Stomach (tissue), 4 donors: ENCODE data around the gene GYG2.

Source experiments
- EP300 ChIP-seq: sonication (generic); formaldehyde crosslinking; IDR thresholded peaks from one replicate; pipeline ENCODE4 v1.6.1; 2017; ENCODE audit warnings: antibody characterized with exemption
- POLR2A ChIP-seq, 4 donors: fragments of 450-650 bp; IDR thresholded peaks; one replicate each; pipeline ENCODE4 v1.6.1; 2016; ENCODE audit warnings: antibody characterized with exemption in 4 of 4, control low read depth in 2 of 4, mild to moderate bottlenecking in 1 of 4, moderate library complexity in 1 of 4
- POLR2AphosphoS5 ChIP-seq, 3 donors: sonication (generic); formaldehyde crosslinking; IDR thresholded peaks; one replicate each; pipeline ENCODE4 v1.6.1; 2016; ENCODE audit warnings: antibody characterized with exemption in 3 of 3
- TF ChIP-seq, protein P1 (sequence below), 7 experiments: fragments of 450-650 bp in 4 of 7; fragments of 200-600 bp in 3 of 7; sonication (generic) in 3 of 7; IDR thresholded peaks; one replicate each; pipeline ENCODE4 v1.5.1; 2016 to 2019; ENCODE audit warnings: antibody characterized with exemption in 7 of 7, control low read depth in 2 of 7, mild to moderate bottlenecking in 1 of 7

DNA sequence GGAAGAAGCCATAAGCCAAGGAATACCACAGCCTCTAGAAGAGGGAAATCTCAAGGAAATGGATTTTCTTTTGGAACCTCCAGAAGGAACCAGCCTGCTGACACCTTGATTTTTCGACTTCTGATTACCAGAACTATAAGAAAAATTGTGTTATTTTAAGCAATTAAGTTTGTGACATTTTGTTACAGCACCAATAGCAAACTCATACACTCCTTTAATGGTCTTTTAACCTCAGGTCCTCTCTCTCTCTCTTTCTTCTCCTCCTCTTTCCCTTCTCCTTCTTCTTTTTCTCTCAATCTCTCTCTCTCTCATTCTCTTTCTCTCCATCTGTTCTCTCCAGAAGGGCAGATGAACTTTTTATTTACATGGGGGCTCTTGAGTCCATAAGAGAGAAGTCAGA is 74.1 kb downstream of the GYG2 start:
- TF ChIP-seq, protein P1, sequence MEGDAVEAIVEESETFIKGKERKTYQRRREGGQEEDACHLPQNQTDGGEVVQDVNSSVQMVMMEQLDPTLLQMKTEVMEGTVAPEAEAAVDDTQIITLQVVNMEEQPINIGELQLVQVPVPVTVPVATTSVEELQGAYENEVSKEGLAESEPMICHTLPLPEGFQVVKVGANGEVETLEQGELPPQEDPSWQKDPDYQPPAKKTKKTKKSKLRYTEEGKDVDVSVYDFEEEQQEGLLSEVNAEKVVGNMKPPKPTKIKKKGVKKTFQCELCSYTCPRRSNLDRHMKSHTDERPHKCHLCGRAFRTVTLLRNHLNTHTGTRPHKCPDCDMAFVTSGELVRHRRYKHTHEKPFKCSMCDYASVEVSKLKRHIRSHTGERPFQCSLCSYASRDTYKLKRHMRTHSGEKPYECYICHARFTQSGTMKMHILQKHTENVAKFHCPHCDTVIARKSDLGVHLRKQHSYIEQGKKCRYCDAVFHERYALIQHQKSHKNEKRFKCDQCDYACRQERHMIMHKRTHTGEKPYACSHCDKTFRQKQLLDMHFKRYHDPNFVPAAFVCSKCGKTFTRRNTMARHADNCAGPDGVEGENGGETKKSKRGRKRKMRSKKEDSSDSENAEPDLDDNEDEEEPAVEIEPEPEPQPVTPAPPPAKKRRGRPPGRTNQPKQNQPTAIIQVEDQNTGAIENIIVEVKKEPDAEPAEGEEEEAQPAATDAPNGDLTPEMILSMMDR (IDR thresholded peaks at IDR 0.05), result no peak
- TF ChIP-seq EP300 (no peak), POLR2A (IDR thresholded peaks at IDR 0.05) (no peak), POLR2AphosphoS5 (IDR thresholded peaks at IDR 0.05) (no peak)
